ENCODE results near the gene CTIF.

DNA sequence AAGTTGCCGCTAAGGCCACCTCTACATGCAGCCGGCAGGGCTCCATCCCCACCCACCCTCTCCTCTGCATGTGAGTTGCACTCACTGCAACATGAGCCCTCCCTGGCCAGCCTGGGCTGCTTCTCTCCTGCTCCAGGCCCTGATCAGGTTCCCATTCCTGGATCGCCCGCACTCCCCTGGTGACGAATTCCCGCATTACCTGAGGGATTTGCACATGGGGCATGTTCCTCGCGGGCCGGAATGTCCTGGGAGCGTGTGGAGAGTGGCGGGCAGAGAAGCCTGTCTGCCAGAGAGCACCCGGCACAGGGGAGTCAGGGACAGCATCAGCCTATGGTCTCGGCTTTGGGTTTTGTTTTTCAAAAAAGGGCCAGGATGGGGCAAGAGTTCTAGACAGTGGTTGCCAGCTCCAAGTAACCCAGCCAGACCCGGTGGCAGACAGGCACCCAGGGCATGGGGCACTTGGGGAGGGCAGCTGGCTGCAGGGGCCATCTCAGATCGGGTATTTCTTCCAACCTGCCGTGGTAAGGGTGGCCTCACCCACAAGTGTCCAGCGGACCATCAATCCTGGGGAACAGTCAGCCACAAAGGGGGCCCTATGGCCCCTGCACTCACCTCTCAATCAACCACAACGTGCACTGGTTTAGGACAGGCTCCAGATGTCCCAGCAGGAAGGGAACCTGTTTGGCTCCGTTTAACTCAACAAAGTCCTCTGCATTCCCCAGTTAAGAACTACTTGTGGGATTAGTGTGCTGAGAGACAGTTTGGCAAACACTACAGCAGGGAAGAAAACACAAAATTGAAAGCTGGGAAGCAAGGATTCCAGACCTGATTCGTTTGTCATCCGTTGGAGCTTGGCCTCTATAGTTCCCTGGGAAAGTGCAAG is 224.2 kb downstream of the CTIF start:
- no peak for TF ChIP-seq POLR2A (IDR thresholded peaks at IDR 0.05)
- TF ChIP-seq, protein P1, sequence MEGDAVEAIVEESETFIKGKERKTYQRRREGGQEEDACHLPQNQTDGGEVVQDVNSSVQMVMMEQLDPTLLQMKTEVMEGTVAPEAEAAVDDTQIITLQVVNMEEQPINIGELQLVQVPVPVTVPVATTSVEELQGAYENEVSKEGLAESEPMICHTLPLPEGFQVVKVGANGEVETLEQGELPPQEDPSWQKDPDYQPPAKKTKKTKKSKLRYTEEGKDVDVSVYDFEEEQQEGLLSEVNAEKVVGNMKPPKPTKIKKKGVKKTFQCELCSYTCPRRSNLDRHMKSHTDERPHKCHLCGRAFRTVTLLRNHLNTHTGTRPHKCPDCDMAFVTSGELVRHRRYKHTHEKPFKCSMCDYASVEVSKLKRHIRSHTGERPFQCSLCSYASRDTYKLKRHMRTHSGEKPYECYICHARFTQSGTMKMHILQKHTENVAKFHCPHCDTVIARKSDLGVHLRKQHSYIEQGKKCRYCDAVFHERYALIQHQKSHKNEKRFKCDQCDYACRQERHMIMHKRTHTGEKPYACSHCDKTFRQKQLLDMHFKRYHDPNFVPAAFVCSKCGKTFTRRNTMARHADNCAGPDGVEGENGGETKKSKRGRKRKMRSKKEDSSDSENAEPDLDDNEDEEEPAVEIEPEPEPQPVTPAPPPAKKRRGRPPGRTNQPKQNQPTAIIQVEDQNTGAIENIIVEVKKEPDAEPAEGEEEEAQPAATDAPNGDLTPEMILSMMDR (IDR thresholded peaks at IDR 0.05) = no peak

Data from heart left ventricle (tissue), 13 donors.